ENCODE results near the gene CLCN6.

DNA sequence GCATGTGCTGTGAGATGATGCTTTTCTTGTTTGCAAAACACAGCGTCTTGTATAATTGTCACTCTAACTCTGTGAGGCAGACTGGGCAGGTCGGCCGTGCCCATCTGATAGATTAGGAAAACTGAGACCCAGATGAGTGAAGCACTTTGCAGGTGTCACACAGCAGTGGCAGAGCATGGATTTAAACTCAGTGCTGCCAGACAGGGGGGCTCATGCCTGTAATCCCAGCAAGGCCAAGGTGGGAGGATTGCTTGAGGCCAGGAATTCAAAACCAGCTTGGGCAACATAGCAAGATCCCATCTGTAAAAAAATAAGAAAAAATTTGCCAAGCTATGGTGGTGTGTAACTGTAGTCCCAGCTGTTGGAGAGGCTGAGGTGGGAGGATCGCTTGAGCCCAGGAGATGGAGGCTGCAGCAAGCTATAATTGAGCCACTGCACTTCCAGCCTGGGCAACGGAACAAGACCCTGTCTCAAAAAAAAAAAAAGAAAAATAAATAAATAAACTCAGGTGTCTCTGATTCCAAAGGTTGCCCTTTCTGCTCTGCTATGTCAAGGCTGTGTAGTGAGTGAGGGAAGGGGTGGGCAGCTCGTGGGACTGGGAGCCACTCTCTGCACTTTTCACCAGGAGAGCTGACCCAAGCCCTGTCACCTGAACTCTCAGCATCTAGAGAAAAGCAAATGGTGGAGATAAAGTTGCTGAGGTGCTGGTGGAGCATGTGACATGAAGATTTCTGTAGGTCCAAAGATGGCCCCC, 85.6 kb downstream of the CLCN6 start:
- TF ChIP-seq, protein P1, sequence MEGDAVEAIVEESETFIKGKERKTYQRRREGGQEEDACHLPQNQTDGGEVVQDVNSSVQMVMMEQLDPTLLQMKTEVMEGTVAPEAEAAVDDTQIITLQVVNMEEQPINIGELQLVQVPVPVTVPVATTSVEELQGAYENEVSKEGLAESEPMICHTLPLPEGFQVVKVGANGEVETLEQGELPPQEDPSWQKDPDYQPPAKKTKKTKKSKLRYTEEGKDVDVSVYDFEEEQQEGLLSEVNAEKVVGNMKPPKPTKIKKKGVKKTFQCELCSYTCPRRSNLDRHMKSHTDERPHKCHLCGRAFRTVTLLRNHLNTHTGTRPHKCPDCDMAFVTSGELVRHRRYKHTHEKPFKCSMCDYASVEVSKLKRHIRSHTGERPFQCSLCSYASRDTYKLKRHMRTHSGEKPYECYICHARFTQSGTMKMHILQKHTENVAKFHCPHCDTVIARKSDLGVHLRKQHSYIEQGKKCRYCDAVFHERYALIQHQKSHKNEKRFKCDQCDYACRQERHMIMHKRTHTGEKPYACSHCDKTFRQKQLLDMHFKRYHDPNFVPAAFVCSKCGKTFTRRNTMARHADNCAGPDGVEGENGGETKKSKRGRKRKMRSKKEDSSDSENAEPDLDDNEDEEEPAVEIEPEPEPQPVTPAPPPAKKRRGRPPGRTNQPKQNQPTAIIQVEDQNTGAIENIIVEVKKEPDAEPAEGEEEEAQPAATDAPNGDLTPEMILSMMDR (conservative IDR thresholded peaks at IDR 0.05; ENCODE audit: low read depth, low read length), result no peak
- TF ChIP-seq EZH2 (IDR thresholded peaks at IDR 0.05; ENCODE audit: low read length, unreplicated experiment) (no peak), EZH2phosphoT487 (IDR thresholded peaks at IDR 0.05; ENCODE audit: borderline replicate concordance, low read length) (no peak)

All from PC-3 (cell line).